HepG2 (cell line): Measurements from ENCODE around the gene BBIP1. TPM values are rescaled to one million over a fixed set of nuclear protein-coding genes. Genes with fewer than 3 reads are reported as not detected.

Experiments used
- AKNA ChIP-seq: sonication (generic); formaldehyde crosslinking; IDR thresholded peaks from 2 replicates; pipeline ENCODE4 v1.4.0; 2020; ENCODE audit warnings: missing genetic modification reagents, borderline replicate concordance
- ARID2 ChIP-seq: sonication (generic); formaldehyde crosslinking; IDR thresholded peaks from 2 replicates; pipeline ENCODE4 v1.8.1; 2022; ENCODE audit warnings: mild to moderate bottlenecking, missing genetic modification reagents, borderline replicate concordance
- DBP ChIP-seq: sonication (generic); formaldehyde crosslinking; IDR thresholded peaks from 2 replicates; pipeline ENCODE4 v1.4.0; 2020; ENCODE audit warnings: missing genetic modification reagents; ENCODE audit errors: not compliant biosample characterization
- ELF3 ChIP-seq: IDR thresholded peaks from 2 replicates; pipeline ENCODE4 v1.6.1; 2016; ENCODE audit warnings: missing genetic modification reagents, missing compliant biosample characterization
- HOMEZ ChIP-seq: IDR thresholded peaks from 2 replicates; pipeline ENCODE4 v1.6.1; 2016; ENCODE audit warnings: low read depth
- MXI1 ChIP-seq: IDR thresholded peaks from 3 replicates; pipeline ENCODE4 v1.6.1; 2012; ENCODE audit warnings: low read depth, low read length, inconsistent platforms, borderline replicate concordance
- SOX5 ChIP-seq: IDR thresholded peaks from 2 replicates; pipeline ENCODE4 v1.6.1; 2016; ENCODE audit warnings: borderline replicate concordance
- SP140L ChIP-seq: sonication (generic); formaldehyde crosslinking; IDR thresholded peaks from 2 replicates; pipeline ENCODE4 v1.4.0; 2020; ENCODE audit warnings: missing genetic modification reagents, borderline replicate concordance
- XRCC5 ChIP-seq: fragments of 200-400 bp; formaldehyde crosslinking; optimal IDR thresholded peaks from 2 replicates; pipeline ENCODE3; 2017; ENCODE audit warnings: mild to moderate bottlenecking, low read length
- ZNF160 ChIP-seq: sonication (generic); formaldehyde crosslinking; IDR thresholded peaks from 2 replicates; pipeline ENCODE4 v1.8.0; 2022; ENCODE audit warnings: mild to moderate bottlenecking, inconsistent platforms, missing genetic modification reagents
- ZNF292 ChIP-seq: sonication (generic); formaldehyde crosslinking; IDR thresholded peaks from 2 replicates; pipeline ENCODE4 v1.8.1; 2022; ENCODE audit warnings: mild to moderate bottlenecking, low read depth, missing genetic modification reagents, borderline replicate concordance
- ZNF609 ChIP-seq: sonication (generic); formaldehyde crosslinking; IDR thresholded peaks from 2 replicates; pipeline ENCODE4 v1.4.0; 2020; ENCODE audit warnings: mild to moderate bottlenecking, missing genetic modification reagents, borderline replicate concordance
- polyA plus RNA-seq, 8 experiments: library from polyadenylated mRNA; depleted of rRNA in 3 of 8; stranded (reverse) in 7 of 8; unstranded in 1 of 8; fragments of >200 nt; fragmentation: Illumina TruSeq in 4 of 8; extraction: Trizol in 4 of 8; gene quantifications; 2 replicates each; pipeline versions ENCODE4 v1.2.1 to v1.2.3, GENCODE V29; 2011 to 2016; ENCODE audit warnings: low read depth in 4 of 8, missing spikeins in 1 of 8, mixed read lengths in 1 of 8; ENCODE audit not compliant: insufficient read depth in 1 of 8
- total RNA-seq, 5 experiments: library from RNA; depleted of rRNA; stranded (reverse); fragments of >200 nt; fragmentation: Illumina TruSeq; extraction: Trizol; gene quantifications; 2 replicates each; pipeline ENCODE4 v1.2.3, GENCODE V29; 2016; ENCODE audit warnings: low read depth in 1 of 5
- TF ChIP-seq, protein P1 (sequence below): sonication (generic); formaldehyde crosslinking; IDR thresholded peaks from 2 replicates; pipeline ENCODE4 v1.5.0; 2020; ENCODE audit warnings: mild to moderate bottlenecking, missing genetic modification reagents

Gene BBIP1
- total and polyA plus RNA-seq, 2 of the 13 experiments (the other 11 are each of a cell fraction or from before 2014, with no cell fraction given) = 18.3 to 24.1 TPM

- TF ChIP-seq, protein P1, sequence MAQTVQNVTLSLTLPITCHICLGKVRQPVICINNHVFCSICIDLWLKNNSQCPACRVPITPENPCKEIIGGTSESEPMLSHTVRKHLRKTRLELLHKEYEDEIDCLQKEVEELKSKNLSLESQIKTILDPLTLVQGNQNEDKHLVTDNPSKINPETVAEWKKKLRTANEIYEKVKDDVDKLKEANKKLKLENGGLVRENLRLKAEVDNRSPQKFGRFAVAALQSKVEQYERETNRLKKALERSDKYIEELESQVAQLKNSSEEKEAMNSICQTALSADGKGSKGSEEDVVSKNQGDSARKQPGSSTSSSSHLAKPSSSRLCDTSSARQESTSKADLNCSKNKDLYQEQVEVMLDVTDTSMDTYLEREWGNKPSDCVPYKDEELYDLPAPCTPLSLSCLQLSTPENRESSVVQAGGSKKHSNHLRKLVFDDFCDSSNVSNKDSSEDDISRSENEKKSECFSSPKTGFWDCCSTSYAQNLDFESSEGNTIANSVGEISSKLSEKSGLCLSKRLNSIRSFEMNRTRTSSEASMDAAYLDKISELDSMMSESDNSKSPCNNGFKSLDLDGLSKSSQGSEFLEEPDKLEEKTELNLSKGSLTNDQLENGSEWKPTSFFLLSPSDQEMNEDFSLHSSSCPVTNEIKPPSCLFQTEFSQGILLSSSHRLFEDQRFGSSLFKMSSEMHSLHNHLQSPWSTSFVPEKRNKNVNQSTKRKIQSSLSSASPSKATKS = no peak
- TF ChIP-seq ZNF160 (no peak), ELF3 (CRISPR knock-in tag) (peak; percentile 48; the same call in 1 of the 2 replicates), ZNF292 (peak; percentile 60; the same call in 1 of the 2 replicates), ZNF609 (CRISPR knock-in tag) (no peak), XRCC5 (peak; percentile 37), DBP (CRISPR knock-in tag) (no peak), HOMEZ (CRISPR knock-in tag) (peak; percentile 73; the same call in 1 of the 2 replicates), SP140L (CRISPR knock-in tag) (no peak), AKNA (no peak), SOX5 (CRISPR knock-in tag) (peak; percentile 25; the same call in 1 of the 2 replicates), ARID2 (CRISPR knock-in tag) (no peak), MXI1 (peak; percentile 67; the same call in 1 of the 3 replicates)
These were observed 66.6 kb downstream of the BBIP1 start (continued) for GRCh38 chr10:110852255-110852896.
